Vagina (tissue), 2 donors: Measurements from ENCODE around the gene CDK1. TPM values are rescaled to one million over a fixed set of nuclear protein-coding genes. Genes with fewer than 3 reads are reported as not detected.

Source experiments
- DNase-seq, 2 donors: peaks; one replicate each; pipeline ENCODE4 v3.0.0-alpha.2; 2017; ENCODE audit errors: extremely low spot score in 2 of 2
- H3K27ac ChIP-seq: fragments of 200-600 bp; sonication (generic); one replicate; pipeline ENCODE4 v1.5.1; 2019
- H3K27me3 ChIP-seq: fragments of 200-600 bp; sonication (generic); one replicate; pipeline ENCODE4 v1.5.1; 2019
- H3K36me3 ChIP-seq, 2 donors: fragments of 200-600 bp; sonication (generic); one replicate each; pipeline ENCODE4 v1.5.1; 2017 to 2019
- H3K4me1 ChIP-seq: fragments of 200-600 bp; sonication (generic); one replicate; pipeline ENCODE4 v1.5.1; 2019
- H3K4me3 ChIP-seq, 2 donors: fragments of 200-600 bp; sonication (generic); 1 replicate in 1 of 2; 2 replicates in 1 of 2; pipeline ENCODE4 v1.5.1; 2016 to 2019
- H3K9me3 ChIP-seq: fragments of 200-600 bp; sonication (generic); one replicate; pipeline ENCODE4 v1.5.1; 2019
- CTCF ChIP-seq, 3 experiments: fragments of 450-650 bp in 2 of 3; fragments of 200-600 bp in 1 of 3; sonication (generic) in 1 of 3; IDR thresholded peaks; one replicate each; pipeline ENCODE4 v1.5.1; 2017 to 2019; ENCODE audit warnings: antibody characterized with exemption in 3 of 3, mild to moderate bottlenecking in 2 of 3, moderate library complexity in 2 of 3
- POLR2A ChIP-seq, 2 donors: fragments of 450-650 bp; IDR thresholded peaks; one replicate each; pipeline ENCODE4 v1.6.1; 2017; ENCODE audit warnings: antibody characterized with exemption in 2 of 2, mild to moderate bottlenecking in 2 of 2, moderate library complexity in 2 of 2
- POLR2AphosphoS5 ChIP-seq, 2 donors: sonication (generic); formaldehyde crosslinking; IDR thresholded peaks; one replicate each; pipeline ENCODE4 v1.9.0; 2017; ENCODE audit warnings: antibody characterized with exemption in 2 of 2, mild to moderate bottlenecking in 2 of 2, low read depth in 1 of 2; ENCODE audit not compliant: insufficient read depth in 1 of 2
- intact Hi-C: fragments of 100-400 bp; cut with DNase I; formaldehyde crosslinking; loops from one replicate; pipeline ENCODE4 v1.15.1; 2023
- total RNA-seq: library from RNA; depleted of rRNA; stranded (reverse); fragments of >200 nt; gene quantifications from one replicate; pipeline ENCODE4 v1.2.3, GENCODE V29; 2016

The CDK1 gene
- total RNA-seq, 1 donor from 2014 or later = 10.8 TPM

- no peaks in the 10 kb centered on the region for H3K36me3 ChIP-seq
- TF ChIP-seq CTCF (IDR thresholded peaks at IDR 0.05) (no peak), POLR2AphosphoS5 (IDR thresholded peaks at IDR 0.05; ENCODE audit: insufficient read depth in 1 of 2, low read depth in 1 of 2) (peak in 1 of 2 donors; percentile 46), POLR2A (IDR thresholded peaks at IDR 0.05) (no peak)
- H3K4me1 ChIP-seq = peaks cover 18% of the 10 kb centered on the region
- no peaks in the 10 kb centered on the region for H3K9me3 ChIP-seq
- H3K27me3 ChIP-seq = no peaks in the 10 kb centered on the region
- H3K27ac ChIP-seq = peak overlapping the region; percentile 81
- peak overlapping the region; percentile 61 for H3K4me3 ChIP-seq
- intact Hi-C loops = no loop called here
- no peak for DNase-seq
Measured at GRCh38 chr10:60732807-60733516, 45.3 kb upstream of the CDK1 start.

DNA sequence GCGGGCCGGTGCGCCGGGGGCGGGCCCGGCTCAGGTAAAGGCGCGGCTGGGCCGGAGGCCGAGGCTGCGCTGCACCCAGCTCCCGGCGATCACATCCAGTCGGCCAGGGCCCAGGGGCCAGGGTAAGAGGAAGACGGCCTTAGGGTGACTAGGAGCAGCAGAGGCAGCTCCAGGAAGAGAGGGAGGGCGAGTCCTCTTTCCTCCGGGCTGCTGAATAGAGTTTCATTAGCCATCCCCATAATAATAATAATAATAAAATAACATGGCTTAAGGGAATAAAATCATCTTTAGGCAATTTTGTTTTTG is 44.8 kb upstream of the CDK1 start:
- Histone ChIP-seq H3K27me3 (no peaks in the 10 kb centered on the region), H3K36me3 (no peaks in the 10 kb centered on the region), H3K4me1 (peaks cover 18% of the 10 kb centered on the region), H3K27ac (peak overlapping the region; percentile 81), H3K4me3 (peak overlapping the region; percentile 61), H3K9me3 (no peaks in the 10 kb centered on the region)
- DNase-seq = no peak
- intact Hi-C loops = no loop called here
- no peak for TF ChIP-seq POLR2AphosphoS5 (IDR thresholded peaks at IDR 0.05; ENCODE audit: insufficient read depth in 1 of 2, low read depth in 1 of 2)
- peak in 1 of 3 experiments; percentile 39 for TF ChIP-seq CTCF (IDR thresholded peaks at IDR 0.05)

GRCh38 chr10:60733826-60734225 is 44.5 kb upstream of the CDK1 start:
- intact Hi-C loops = no loop called here
- no peak for TF ChIP-seq POLR2AphosphoS5 (IDR thresholded peaks at IDR 0.05; ENCODE audit: insufficient read depth in 1 of 2, low read depth in 1 of 2)
- TF ChIP-seq POLR2A (IDR thresholded peaks at IDR 0.05) = no peak
- no peak for TF ChIP-seq CTCF (IDR thresholded peaks at IDR 0.05)
- Histone ChIP-seq H3K36me3 (no peaks in the 10 kb centered on the region), H3K4me1 (peaks cover 18% of the 10 kb centered on the region), H3K27me3 (no peaks in the 10 kb centered on the region), H3K9me3 (no peaks in the 10 kb centered on the region), H3K4me3 (peak overlapping the region; percentile 61), H3K27ac (peak overlapping the region; percentile 81)
- no peak for DNase-seq

- DNase-seq = no peak
- Histone ChIP-seq H3K4me1 (peaks cover 18% of the 10 kb centered on the region), H3K36me3 (no peaks in the 10 kb centered on the region), H3K27ac (peak overlapping the region; percentile 81), H3K9me3 (no peaks in the 10 kb centered on the region), H3K4me3 (peak overlapping the region; percentile 61), H3K27me3 (no peaks in the 10 kb centered on the region)
- no peak for TF ChIP-seq CTCF (IDR thresholded peaks at IDR 0.05)
- TF ChIP-seq POLR2AphosphoS5 (IDR thresholded peaks at IDR 0.05; ENCODE audit: insufficient read depth in 1 of 2, low read depth in 1 of 2) = no peak
- no peak for TF ChIP-seq POLR2A (IDR thresholded peaks at IDR 0.05)
- intact Hi-C loops = no loop called here
Measured at GRCh38 chr10:60734226-60734625, 44.1 kb upstream of the CDK1 start.

DNA sequence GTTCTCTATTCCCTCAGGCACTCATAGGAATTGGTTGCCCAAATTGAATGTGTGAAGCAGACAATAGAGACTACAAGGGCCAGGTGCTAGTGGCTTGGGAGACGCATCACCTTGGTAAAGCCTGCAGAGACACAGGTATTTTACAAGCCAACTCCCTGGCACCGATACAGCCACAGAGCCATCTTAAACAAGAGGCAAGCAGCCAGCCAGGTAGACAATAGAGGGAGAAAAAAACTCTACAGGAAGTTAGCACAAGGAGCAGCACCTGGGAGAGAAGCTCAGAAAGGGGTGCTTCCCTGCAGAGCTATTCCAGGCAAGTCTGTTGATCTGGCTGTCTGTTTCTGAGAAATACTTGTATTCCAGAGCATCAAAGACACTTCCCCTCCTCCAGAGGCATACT is 43.0 kb upstream of the CDK1 start:
- no peak for DNase-seq
- Histone ChIP-seq H3K27ac (no peak overlapping the region), H3K36me3 (no peaks in the 10 kb centered on the region), H3K9me3 (no peaks in the 10 kb centered on the region), H3K27me3 (no peaks in the 10 kb centered on the region), H3K4me3 (no peak overlapping the region), H3K4me1 (peaks cover 18% of the 10 kb centered on the region)
- TF ChIP-seq POLR2AphosphoS5 (IDR thresholded peaks at IDR 0.05; ENCODE audit: insufficient read depth in 1 of 2, low read depth in 1 of 2) (no peak), CTCF (IDR thresholded peaks at IDR 0.05) (no peak), POLR2A (IDR thresholded peaks at IDR 0.05) (no peak)
- intact Hi-C loops = no loop called here
